Epithelial cell of esophagus (primary cell): ENCODE results near the gene SEMA6A.

ENCODE experiments used
- DNase-seq: peaks from one replicate; pipeline ENCODE4 v3.0.0; 2010; ENCODE audit warnings: low read depth
- H3K4me3 ChIP-seq: 2 replicates; pipeline ENCODE4 v1.5.1; 2011; ENCODE audit warnings: mild to moderate bottlenecking, low read length, control low read depth
- TF ChIP-seq, protein P1 (sequence below): IDR thresholded peaks from 2 replicates; pipeline ENCODE4 v1.5.1; 2011; ENCODE audit warnings: low read depth, mild to moderate bottlenecking, low read length, control low read depth, inconsistent platforms; ENCODE audit not compliant: insufficient read depth; ENCODE audit errors: missing control alignments

SEMA6A gene

DNA sequence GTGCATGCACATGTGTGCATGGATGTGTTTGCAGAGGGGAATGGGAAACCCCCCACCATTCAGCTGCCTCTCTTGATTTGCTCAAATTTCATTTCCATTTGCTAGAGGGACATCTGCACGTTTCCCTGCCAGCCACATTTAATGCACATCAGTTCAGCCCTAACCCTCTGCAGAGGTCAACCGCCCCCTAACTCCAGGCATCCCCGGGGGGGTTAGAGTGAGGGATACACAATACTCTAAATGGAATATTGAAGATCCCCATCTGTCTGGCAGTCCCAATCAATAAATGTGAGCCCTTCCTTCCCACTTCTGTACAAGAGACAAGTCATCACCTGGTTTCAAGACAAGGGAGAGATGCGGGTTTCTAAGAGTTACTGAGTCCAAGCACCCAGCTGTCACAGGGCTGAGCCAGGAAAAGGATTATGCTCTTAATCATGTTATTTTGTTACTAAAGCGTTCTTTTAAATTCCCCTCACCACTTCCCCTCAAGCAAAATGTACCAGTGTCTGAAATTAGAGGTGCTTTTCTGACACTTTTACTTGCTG, 134.1 kb downstream of the SEMA6A start:
- no peak for DNase-seq
- H3K4me3 ChIP-seq: no peak overlapping the region
- TF ChIP-seq, protein P1, sequence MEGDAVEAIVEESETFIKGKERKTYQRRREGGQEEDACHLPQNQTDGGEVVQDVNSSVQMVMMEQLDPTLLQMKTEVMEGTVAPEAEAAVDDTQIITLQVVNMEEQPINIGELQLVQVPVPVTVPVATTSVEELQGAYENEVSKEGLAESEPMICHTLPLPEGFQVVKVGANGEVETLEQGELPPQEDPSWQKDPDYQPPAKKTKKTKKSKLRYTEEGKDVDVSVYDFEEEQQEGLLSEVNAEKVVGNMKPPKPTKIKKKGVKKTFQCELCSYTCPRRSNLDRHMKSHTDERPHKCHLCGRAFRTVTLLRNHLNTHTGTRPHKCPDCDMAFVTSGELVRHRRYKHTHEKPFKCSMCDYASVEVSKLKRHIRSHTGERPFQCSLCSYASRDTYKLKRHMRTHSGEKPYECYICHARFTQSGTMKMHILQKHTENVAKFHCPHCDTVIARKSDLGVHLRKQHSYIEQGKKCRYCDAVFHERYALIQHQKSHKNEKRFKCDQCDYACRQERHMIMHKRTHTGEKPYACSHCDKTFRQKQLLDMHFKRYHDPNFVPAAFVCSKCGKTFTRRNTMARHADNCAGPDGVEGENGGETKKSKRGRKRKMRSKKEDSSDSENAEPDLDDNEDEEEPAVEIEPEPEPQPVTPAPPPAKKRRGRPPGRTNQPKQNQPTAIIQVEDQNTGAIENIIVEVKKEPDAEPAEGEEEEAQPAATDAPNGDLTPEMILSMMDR: no peak

DNA sequence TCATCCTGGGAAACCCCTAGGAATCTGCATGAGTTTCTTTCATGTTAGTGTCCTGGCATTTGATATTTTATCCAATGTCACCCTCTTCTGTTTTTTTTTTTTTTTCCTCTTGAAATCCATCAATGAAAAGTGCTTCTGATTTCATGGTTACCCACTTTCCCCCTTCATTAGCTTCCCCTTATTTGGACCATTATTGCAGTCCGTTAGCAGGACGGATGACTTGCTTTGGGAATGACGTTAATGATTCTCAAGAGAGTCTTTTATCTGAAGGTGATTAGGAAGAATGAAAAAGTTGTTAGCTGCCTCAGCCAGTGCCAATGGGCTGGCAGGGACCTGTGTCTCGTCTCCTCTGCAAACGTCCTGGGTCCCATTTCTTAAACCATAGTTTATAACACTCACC, 134.7 kb downstream of the SEMA6A start:
- no peak for DNase-seq
- no peak overlapping the region for H3K4me3 ChIP-seq
- TF ChIP-seq, protein P1: no peak

DNA sequence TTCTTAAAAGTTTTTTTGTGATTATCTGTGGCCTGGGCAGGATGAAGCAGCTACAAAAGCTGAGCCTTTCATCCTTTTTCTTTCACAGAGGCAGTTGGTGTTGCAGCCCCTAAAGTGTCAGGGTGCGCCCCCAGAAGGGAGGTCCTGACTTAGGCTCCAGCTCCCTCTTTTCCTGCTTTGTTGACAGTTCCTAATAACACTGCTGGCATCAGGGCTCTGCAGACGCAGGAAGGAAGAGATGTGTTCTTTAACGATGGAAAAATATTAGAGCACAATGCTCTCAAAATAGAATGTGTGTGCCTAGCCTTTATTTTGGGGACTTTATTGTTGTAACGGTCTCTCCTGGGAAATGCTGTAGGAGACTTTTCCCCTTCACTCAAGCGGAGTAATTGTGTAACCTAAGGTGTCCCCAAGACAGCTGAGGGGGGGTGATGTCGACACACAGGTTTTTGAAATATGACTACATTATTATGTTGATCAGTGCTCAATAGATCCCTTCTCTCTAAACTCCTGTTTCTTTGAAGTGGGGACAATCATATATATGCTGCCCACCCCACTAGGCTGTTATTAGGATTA, 135.6 kb downstream of the SEMA6A start:
- DNase-seq: no peak
- TF ChIP-seq, protein P1: no peak
- H3K4me3 ChIP-seq: no peak overlapping the region

DNA sequence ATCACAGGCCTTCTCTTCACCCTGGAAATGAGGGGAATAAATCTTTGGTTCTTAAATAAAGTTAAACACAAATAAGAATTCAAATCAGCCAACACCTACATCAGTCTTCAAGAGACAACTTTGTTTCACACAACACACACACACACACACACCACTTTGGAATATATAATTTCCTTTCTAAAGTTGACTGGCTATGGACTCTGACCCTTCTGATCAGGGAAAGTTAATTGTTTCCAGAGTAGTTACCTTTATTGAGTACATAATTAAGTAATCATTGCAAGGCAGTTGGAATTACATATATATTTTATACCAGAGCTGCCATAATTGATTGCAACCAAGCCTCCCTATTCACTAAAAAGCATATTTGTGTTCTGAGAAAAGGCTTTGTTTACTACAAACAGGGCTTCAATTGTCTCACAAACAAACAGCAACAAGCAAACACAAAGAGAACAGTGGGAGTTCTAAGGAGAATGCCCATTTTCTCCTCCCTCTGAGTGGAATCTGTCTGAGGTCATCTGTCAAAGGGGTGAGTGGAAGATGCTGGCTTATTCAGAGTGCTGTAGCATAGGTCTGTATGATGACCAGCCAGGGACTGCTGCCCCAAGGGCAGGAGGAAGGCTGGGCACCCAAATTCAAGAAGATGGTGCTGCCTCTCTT, 136.6 kb downstream of the SEMA6A start:
- no peak overlapping the region for H3K4me3 ChIP-seq
- no peak for DNase-seq
- TF ChIP-seq, protein P1: no peak

DNA sequence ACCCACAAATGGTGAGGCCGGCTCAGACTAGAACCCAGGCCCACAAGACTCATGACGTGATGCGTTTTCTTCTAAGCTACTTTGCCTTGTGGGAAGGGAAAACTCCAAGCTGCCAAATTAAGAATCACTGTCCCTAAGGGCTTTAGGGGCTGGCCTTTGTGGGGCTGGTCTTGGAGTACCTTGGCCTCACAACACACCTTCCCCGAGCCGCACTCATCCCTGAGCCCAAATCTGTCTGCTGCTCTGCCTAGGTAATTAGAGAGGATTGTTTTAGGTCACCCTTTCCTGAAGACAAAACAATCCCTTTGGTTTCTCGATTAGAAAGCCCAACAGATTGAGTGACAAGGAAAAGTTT, 137.3 kb downstream of the SEMA6A start:
- H3K4me3 ChIP-seq: no peak overlapping the region
- DNase-seq: no peak
- TF ChIP-seq, protein P1: no peak

DNA sequence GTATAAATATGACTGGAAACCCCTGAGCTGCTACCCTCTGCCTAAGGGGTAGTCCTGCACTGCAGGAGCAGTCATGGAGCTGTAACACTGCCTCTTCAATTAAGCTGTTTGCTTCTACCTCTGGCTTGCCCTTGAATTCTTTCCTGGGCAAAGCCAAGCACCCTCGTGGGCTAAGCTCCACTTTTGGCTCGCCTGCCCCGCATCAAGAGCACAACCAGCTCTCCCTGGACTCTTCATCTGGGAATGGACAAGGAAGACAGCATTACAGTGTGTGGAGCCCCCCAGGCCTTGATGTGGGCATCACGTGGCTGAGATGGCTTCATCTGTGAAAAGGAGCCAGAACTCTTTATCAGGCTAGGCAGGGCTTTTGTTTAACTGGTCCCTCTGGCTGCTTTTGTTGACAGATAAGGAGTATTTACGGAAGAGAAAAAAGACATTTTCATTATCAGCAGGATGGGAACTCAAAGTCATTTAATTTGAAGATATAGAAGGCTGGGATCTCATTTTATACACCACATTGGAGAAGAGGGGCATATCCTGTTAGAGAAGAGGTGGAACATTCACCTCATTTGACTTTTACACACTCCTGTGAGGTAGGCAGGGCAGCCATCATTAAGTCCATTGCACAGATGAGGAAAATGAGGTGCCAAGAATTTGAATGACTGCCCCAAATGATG, 137.8 kb downstream of the SEMA6A start:
- no peak for DNase-seq
- H3K4me3 ChIP-seq: no peak overlapping the region
- TF ChIP-seq, protein P1: no peak
